Sigmoid colon (tissue), 7 donors: Measurements from ENCODE around the gene TSACC. TPM values are rescaled to one million over a fixed set of nuclear protein-coding genes. Genes with fewer than 3 reads are reported as not detected.

Experiments used
- DNase-seq: peaks from one replicate; pipeline ENCODE4 v3.0.0-alpha.2; 2019
- H3K27ac ChIP-seq, 4 donors: fragments of 200-600 bp; sonication (generic); one replicate each; pipeline ENCODE4 v1.5.1; 2016 to 2019; ENCODE audit warnings: mild to moderate bottlenecking in 1 of 4
- H3K27me3 ChIP-seq, 3 donors: fragments of 200-600 bp; sonication (generic); one replicate each; pipeline ENCODE4 v1.5.1; 2019; ENCODE audit warnings: mild to moderate bottlenecking in 1 of 3
- H3K36me3 ChIP-seq, 4 donors: fragments of 200-600 bp; sonication (generic); one replicate each; pipeline ENCODE4 v1.5.1; 2016 to 2019
- H3K4me1 ChIP-seq, 4 donors: fragments of 200-600 bp; sonication (generic); one replicate each; pipeline ENCODE4 v1.5.1; 2017 to 2019
- H3K4me3 ChIP-seq, 4 donors: fragments of 200-600 bp; sonication (generic); one replicate each; pipeline ENCODE4 v1.5.1; 2017 to 2019; ENCODE audit warnings: mild to moderate bottlenecking in 2 of 4, moderate library complexity in 1 of 4
- H3K9me3 ChIP-seq, 4 donors: fragments of 200-600 bp in 3 of 4; sonication (generic) in 3 of 4; one replicate each; pipeline versions ENCODE4 v1.5.1 to v1.6.1; 2013 to 2019
- CTCF ChIP-seq, 4 experiments: fragments of 450-650 bp in 3 of 4; fragments of 200-600 bp in 1 of 4; IDR thresholded peaks; one replicate each; pipeline ENCODE4 v1.5.1; 2016 to 2019; ENCODE audit warnings: antibody characterized with exemption in 4 of 4, mild to moderate bottlenecking in 3 of 4, moderate library complexity in 2 of 4
- EP300 ChIP-seq, 4 donors: sonication (generic); formaldehyde crosslinking; IDR thresholded peaks; one replicate each; pipeline ENCODE4 v1.6.1; 2017; ENCODE audit warnings: antibody characterized with exemption in 4 of 4
- POLR2A ChIP-seq, 2 donors: fragments of 450-650 bp; IDR thresholded peaks; one replicate each; pipeline ENCODE4 v1.6.1; 2016; ENCODE audit warnings: antibody characterized with exemption in 2 of 2, mild to moderate bottlenecking in 2 of 2, moderate library complexity in 2 of 2
- POLR2AphosphoS5 ChIP-seq, 4 donors: sonication (generic); formaldehyde crosslinking; IDR thresholded peaks; one replicate each; pipeline ENCODE4 v1.6.1; 2017; ENCODE audit warnings: antibody characterized with exemption in 4 of 4
- WGBS, 2 donors: extraction: QIAGEN DNeasy Blood & Tissue Kit; methylation state at CpG; one replicate each; pipeline ENCODE4 v1.1.7; 2013; 5-methylcytosine and 5-hydroxymethylcytosine counted together
- intact Hi-C: fragments of 100-400 bp; cut with DNase I; formaldehyde crosslinking; loops from one replicate; pipeline ENCODE4 v1.15.1; 2023
- polyA plus RNA-seq, 3 donors: library from polyadenylated mRNA; stranded (reverse); fragments of 200-250 nt; gene quantifications; one replicate each; pipeline ENCODE4 v1.2.3, GENCODE V29; 2013
- total RNA-seq, 4 donors: library from RNA; depleted of rRNA; stranded (reverse); fragments of >200 nt; gene quantifications; one replicate each; pipeline ENCODE4 v1.1.0, GENCODE V29; 2016
- donor health status: healthy with polysubstance abuse.
- donor health status: Bipolar disorder and iron deficiency.
- donor health status: healthy.

Gene TSACC
- total and polyA plus RNA-seq, 7 donors: 0.48 to 1.1 TPM; not detected in 5

DNA sequence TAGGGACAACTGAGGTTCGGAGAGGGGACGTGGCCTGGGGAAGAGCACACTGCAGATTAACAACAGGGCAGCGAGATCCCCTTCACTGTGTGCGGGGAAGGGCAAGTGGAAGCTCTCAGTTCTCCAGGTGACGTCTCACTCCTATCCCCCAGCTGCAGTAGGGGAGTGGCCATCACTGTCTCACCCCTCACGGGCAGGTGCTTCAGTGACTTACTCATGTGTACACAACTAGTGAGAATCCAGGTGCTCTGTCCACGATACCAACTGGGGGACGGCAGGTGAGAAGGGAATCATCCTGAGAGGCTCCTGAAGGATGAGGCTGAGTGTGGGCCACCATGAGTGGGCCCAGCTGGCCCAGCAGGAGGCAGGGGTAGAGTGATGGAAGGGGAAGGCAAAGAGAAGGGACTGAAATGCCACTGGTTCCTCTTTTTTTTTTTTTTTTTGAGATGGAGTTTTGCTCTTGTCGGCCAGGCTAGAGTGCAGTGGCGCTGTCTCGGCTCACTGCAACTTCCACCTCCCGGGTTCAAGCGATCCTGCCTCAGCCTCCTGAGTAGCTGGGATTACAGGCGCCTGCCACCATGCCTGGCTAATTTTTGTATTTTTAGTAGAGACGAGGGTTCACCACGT, 56.6 kb downstream of the TSACC start:
- no peak overlapping the region for H3K4me3 ChIP-seq
- DNase-seq: no peak
- intact Hi-C loops: no loop called here
- H3K36me3 ChIP-seq: no peaks in the 10 kb centered on the region
- H3K27me3 ChIP-seq: peaks cover 3 to 32% (median 20%) of the 10 kb centered on the region in 3 donors
- H3K27ac ChIP-seq: no peak overlapping the region
- H3K9me3 ChIP-seq: no peaks in the 10 kb centered on the region
- 64 to 73% methylated on average over 16 of the region's 16 CpGs for WGBS, 2 donors
- H3K4me1 ChIP-seq: no peaks in the 10 kb centered on the region
- TF ChIP-seq CTCF (IDR thresholded peaks at IDR 0.05) (no peak), POLR2A (IDR thresholded peaks at IDR 0.05) (no peak), POLR2AphosphoS5 (IDR thresholded peaks at IDR 0.05) (no peak), EP300 (IDR thresholded peaks at IDR 0.05) (no peak)

Other genes with a start within 250 kb of the TSACC start
- 100 to 1,000 TPM; 129 to 241 (median 196) TPM for gene LMNA, start 223.8 kb upstream of the TSACC start, total RNA-seq
- gene LMNA, start 223.8 kb upstream of the TSACC start, polyA plus RNA-seq: 100 to 1,000 TPM; 108 to 229 (median 142) TPM
- gene SEMA4A, start 184.9 kb upstream of the TSACC start, total RNA-seq: 1 to 10 TPM; 1.6 to 2.9 (median 1.8) TPM
- 1 to 10 TPM; 1.4 to 6.3 (median 1.8) TPM for gene SEMA4A, start 184.9 kb upstream of the TSACC start, polyA plus RNA-seq
- 10 to 100 TPM in 1 of 4 donors, 1 to 10 TPM in 3; 8.6 to 13.3 (median 9.4) TPM for gene SLC25A44, start 144.4 kb upstream of the TSACC start, total RNA-seq
- 10 to 100 TPM in 2 of 3 donors, 1 to 10 TPM in 1; 7.8 to 15.3 (median 11.8) TPM for gene SLC25A44, start 144.4 kb upstream of the TSACC start, polyA plus RNA-seq
- 10 to 100 TPM; 41.1 to 61.2 (median 50.8) TPM for gene PMF1, start 125.5 kb upstream of the TSACC start, total RNA-seq
- gene PMF1, start 125.5 kb upstream of the TSACC start, polyA plus RNA-seq: 10 to 100 TPM; 46.2 to 75.1 (median 60.7) TPM
- gene BGLAP, start 96.3 kb upstream of the TSACC start, total RNA-seq: 10 to 100 TPM in 1 of 4 donors, 1 to 10 TPM in 3; 3.9 to 15.9 (median 6.5) TPM
- gene BGLAP, start 96.3 kb upstream of the TSACC start, polyA plus RNA-seq: 1 to 10 TPM in 1 of 3 donors, not detected in 2; 1.0 TPM
- gene PAQR6, start 90.5 kb upstream of the TSACC start, total RNA-seq: 1 to 10 TPM in 3 of 4 donors, under 1 TPM in 1; 0.99 to 7.7 (median 7.2) TPM
- gene PAQR6, start 90.5 kb upstream of the TSACC start, polyA plus RNA-seq: 1 to 10 TPM in 2 of 3 donors, under 1 TPM in 1; 0.69 to 3.4 (median 3.0) TPM
- 10 to 100 TPM; 36.7 to 59.0 (median 46.5) TPM for gene SMG5, start 55.7 kb upstream of the TSACC start, total RNA-seq
- gene SMG5, start 55.7 kb upstream of the TSACC start, polyA plus RNA-seq: 10 to 100 TPM; 25.2 to 78.2 (median 30.3) TPM
- gene TMEM79, start 54.2 kb upstream of the TSACC start, total RNA-seq: 1 to 10 TPM in 2 of 4 donors, under 1 TPM in 2; 0.41 to 1.5 (median 0.91) TPM
- 1 to 10 TPM; 1.8 to 5.6 (median 2.3) TPM for gene TMEM79, start 54.2 kb upstream of the TSACC start, polyA plus RNA-seq
- gene GLMP, start 42.8 kb upstream of the TSACC start, total RNA-seq: 10 to 100 TPM; 33.3 to 49.2 (median 41.1) TPM
- 10 to 100 TPM; 34.8 to 53.2 (median 36.0) TPM for gene GLMP, start 42.8 kb upstream of the TSACC start, polyA plus RNA-seq
- not detected for gene VHLL, start 39.2 kb upstream of the TSACC start, total RNA-seq
- gene VHLL, start 39.2 kb upstream of the TSACC start, polyA plus RNA-seq: not detected
- gene CCT3, start 234 bp upstream of the TSACC start, total RNA-seq: 100 to 1,000 TPM; 155 to 253 (median 197) TPM
- gene CCT3, start 234 bp upstream of the TSACC start, polyA plus RNA-seq: 100 to 1,000 TPM in 2 of 3 donors, 10 to 100 TPM in 1; 94.3 to 155 (median 123) TPM
- gene RHBG, start 30.7 kb downstream of the TSACC start, total RNA-seq: not detected
- gene RHBG, start 30.7 kb downstream of the TSACC start, polyA plus RNA-seq: not detected
- 10 to 100 TPM; 39.8 to 61.6 (median 53.2) TPM for gene MEF2D, start 162.2 kb downstream of the TSACC start, total RNA-seq
- gene MEF2D, start 162.2 kb downstream of the TSACC start, polyA plus RNA-seq: 10 to 100 TPM; 13.2 to 31.2 (median 22.9) TPM
- under 1 TPM in 3 of 4 donors, not detected in 1; 0.55 to 0.81 (median 0.71) TPM for gene IQGAP3, start 234.0 kb downstream of the TSACC start, total RNA-seq
- 10 to 100 TPM in 1 of 3 donors, under 1 TPM in 2; 0.60 to 11.2 (median 0.92) TPM for gene IQGAP3, start 234.0 kb downstream of the TSACC start, polyA plus RNA-seq
- not detected for gene TTC24, start 241.2 kb downstream of the TSACC start, total RNA-seq
- gene TTC24, start 241.2 kb downstream of the TSACC start, polyA plus RNA-seq: 1 to 10 TPM in 1 of 3 donors, not detected in 2; 2.6 TPM